ENCODE measurements around the gene TSPAN1. TPM values are rescaled to one million over a fixed set of nuclear protein-coding genes. Genes with fewer than 3 reads are reported as not detected.
"Not testable (repeated sequence)": the region's sequence is repeated elsewhere in the genome, so short reads cannot be mapped to it uniquely, and the experiment has no call there.

Gene TSPAN1
- total RNA-seq, 4 donors from 2014 or later, result 4.1 to 62.8 (median 29.1) TPM

DNA sequence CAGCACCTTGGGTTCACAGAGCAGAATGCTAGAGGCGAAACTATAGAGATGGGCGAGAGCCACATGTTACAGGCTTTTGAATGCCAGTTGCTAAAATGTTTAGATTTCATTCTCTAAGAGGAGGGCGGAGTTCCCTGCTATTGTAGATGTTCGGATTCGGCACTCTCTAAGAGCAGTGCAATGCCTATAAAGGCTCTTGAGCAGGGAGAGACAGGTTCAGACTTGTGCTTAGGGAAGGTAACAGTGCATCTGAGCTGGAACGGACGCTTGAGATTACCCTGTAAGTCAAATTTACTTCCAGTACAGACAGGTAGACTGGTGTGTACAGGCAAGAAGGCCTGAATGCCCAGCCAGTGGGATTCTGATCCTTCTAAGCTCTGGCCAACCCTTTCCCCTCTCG, 43.6 kb downstream of the TSPAN1 start:
- Histone ChIP-seq H3K4me1 (no peaks in the 10 kb centered on the region), H3K36me3 (no peaks in the 10 kb centered on the region), H3K4me3 (no peak overlapping the region), H3K9me3 (no peaks in the 10 kb centered on the region), H3K27ac (no peak overlapping the region), H3K27me3 (no peaks in the 10 kb centered on the region)
- no peak for TF ChIP-seq POLR2A (IDR thresholded peaks at IDR 0.05)
- TF ChIP-seq, protein P1, sequence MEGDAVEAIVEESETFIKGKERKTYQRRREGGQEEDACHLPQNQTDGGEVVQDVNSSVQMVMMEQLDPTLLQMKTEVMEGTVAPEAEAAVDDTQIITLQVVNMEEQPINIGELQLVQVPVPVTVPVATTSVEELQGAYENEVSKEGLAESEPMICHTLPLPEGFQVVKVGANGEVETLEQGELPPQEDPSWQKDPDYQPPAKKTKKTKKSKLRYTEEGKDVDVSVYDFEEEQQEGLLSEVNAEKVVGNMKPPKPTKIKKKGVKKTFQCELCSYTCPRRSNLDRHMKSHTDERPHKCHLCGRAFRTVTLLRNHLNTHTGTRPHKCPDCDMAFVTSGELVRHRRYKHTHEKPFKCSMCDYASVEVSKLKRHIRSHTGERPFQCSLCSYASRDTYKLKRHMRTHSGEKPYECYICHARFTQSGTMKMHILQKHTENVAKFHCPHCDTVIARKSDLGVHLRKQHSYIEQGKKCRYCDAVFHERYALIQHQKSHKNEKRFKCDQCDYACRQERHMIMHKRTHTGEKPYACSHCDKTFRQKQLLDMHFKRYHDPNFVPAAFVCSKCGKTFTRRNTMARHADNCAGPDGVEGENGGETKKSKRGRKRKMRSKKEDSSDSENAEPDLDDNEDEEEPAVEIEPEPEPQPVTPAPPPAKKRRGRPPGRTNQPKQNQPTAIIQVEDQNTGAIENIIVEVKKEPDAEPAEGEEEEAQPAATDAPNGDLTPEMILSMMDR (IDR thresholded peaks at IDR 0.05), result no peak
- DNase-seq, result no peak
- intact Hi-C loops (cut with DNase I; ENCODE audit: low total_unique reads), result no loop called here

DNA sequence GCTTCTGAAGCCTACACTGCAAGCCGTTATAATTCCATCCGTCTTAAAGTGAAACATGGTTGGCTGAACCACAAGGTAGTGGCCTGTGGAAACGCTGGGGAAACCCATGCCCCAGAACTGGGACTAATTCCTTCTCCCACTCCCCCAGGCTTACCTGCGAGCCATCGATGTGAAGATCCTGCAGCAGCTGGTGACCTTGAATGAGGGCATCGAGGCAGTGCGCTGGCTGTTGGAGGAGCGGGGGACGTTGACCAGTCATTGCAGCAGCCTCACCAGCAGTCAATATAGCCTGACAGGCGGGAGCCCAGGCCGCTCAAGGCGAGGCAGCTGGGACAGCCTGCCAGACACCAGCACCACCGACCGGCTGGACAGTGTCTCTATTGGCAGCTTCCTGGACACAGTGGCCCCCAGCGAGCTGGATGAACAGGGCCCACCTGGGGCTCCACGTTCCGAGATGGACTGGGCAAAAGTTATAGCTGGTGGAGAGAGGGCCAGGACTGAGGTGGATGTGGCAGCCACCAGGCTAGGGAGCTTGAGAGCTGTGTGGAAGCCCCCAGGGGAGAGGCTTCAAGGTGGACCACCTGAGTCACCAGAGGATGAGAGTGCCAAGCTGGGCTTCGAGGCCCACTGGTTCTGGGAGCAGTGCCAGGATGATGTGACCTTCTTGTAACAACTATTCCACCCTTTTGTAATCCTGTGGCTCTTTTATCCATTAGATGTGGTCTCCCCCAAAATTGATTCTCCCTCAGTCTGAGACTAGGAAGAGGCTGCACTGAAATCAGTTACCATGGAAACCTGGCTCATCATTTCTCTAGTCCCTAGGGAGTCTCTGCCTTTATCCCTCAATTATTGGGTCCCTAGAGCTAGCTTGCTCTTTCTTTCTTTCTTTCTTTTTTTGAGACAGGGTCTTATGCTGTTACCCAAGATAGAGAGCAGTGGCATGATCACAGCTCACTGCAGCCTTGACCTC, 44.9 kb downstream of the TSPAN1 start:
- Histone ChIP-seq H3K9me3 (no peaks in the 10 kb centered on the region), H3K4me3 (no peak overlapping the region), H3K27ac (no peak overlapping the region), H3K4me1 (no peaks in the 10 kb centered on the region), H3K36me3 (no peaks in the 10 kb centered on the region), H3K27me3 (no peaks in the 10 kb centered on the region)
- no peak for DNase-seq
- intact Hi-C loops (cut with DNase I; ENCODE audit: low total_unique reads), result no loop called here
- TF ChIP-seq POLR2A (IDR thresholded peaks at IDR 0.05), result no peak

DNA sequence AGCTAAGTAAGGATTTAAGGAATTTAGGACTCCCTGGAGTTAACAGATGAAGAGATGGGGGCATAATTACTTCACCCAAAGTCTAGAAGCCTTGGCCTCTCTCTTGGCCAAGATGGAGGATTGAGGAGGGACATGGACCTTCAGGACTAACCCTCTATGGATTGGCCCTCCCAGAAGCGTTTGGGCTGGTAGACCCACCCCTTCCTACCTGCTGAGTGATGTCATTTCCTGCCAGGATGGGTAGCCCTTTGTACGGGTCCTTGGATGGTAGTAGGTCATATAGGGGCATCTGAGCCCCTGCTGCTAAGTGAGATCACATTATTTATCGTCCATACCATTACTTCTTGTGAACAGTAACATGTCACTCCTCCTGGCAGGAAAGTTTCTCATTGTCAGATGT, 45.9 kb downstream of the TSPAN1 start:
- Histone ChIP-seq H3K9me3 (no peaks in the 10 kb centered on the region), H3K27me3 (no peaks in the 10 kb centered on the region), H3K36me3 (no peaks in the 10 kb centered on the region), H3K4me1 (no peaks in the 10 kb centered on the region), H3K27ac (no peak overlapping the region), H3K4me3 (no peak overlapping the region)
- TF ChIP-seq POLR2A (IDR thresholded peaks at IDR 0.05), result no peak
- TF ChIP-seq, protein P1 (IDR thresholded peaks at IDR 0.05), result no peak
- intact Hi-C loops (cut with DNase I; ENCODE audit: low total_unique reads), result no loop called here
- no peak for DNase-seq

DNA sequence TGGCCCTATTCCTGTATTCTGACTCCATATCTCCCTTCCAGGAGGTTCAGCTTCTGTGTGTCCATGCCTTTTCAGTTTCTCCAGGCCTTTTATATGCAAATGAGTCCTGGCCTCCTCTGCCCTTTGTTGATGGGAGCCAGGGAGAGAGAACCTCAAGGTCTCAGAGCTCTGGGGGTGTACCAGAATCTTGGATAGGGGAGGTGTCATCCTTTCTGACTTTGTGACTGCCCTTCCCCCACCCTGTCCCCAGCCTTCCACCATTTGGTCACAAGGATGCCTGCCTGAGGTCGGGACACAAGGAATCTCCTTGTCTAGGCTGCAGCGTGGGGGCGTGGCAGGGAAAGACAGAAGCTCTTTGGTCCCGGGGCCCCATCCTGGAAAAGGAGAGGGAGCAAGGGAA, 46.9 kb downstream of the TSPAN1 start:
- H3K9me3 ChIP-seq, result no peaks in the 10 kb centered on the region
- no peaks in the 10 kb centered on the region for H3K36me3 ChIP-seq
- H3K27me3 ChIP-seq, result no peaks in the 10 kb centered on the region
- H3K4me3 ChIP-seq, result no peak overlapping the region
- no peak for DNase-seq
- H3K4me1 ChIP-seq, result no peaks in the 10 kb centered on the region
- TF ChIP-seq POLR2A (IDR thresholded peaks at IDR 0.05), result no peak
- TF ChIP-seq, protein P1 (IDR thresholded peaks at IDR 0.05), result no peak
- no peak overlapping the region for H3K27ac ChIP-seq
- intact Hi-C loops (cut with DNase I; ENCODE audit: low total_unique reads), result no loop called here

DNA sequence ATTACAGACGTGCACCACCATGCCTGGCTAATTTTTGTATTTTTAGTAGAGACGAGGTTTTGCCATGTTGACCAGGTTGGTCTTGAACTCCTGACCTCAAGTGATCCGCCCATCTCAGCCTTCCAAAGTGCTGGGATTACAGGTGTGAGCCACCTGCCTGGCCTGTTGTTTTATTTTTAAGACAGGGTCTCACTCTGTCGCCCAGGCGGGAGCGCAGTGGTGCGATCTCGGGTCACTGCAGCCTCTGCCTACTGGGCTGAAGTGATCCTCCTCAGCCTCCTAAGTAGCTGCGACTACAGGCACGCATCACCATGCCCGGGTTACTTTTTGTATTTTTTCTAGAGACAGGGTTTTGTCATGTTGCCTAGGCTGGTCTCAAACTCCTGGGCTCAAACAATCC, 48.2 kb downstream of the TSPAN1 start:
- H3K27ac ChIP-seq; H3K9me3 ChIP-seq; H3K4me1 ChIP-seq; DNase-seq; intact Hi-C loops (cut with DNase I; ENCODE audit: low total_unique reads); H3K4me3 ChIP-seq; H3K36me3 ChIP-seq; H3K27me3 ChIP-seq: not testable (repeated sequence)

DNA sequence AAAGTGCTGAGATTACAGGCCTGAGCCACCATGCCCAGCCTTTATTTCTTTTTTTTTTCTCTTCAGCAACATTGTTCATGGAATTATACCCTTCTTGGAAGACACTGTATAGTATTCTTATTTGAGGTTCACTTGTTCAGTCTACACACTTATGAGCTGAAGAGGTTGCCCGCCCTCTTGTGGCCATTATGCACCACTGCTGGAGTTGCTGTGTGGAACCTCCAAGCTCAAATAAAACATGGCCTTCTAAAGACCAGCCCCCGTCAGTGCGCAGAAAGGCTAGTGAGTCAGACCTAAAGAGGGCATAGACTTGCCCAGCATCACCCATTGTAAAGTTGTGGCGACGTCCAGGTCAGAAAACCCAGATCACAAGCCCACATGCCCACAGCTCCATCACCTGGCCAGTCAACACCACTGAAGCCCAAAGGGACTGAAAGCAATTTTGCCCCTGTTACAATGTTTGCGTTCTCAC, 48.6 kb downstream of the TSPAN1 start:
- Histone ChIP-seq H3K36me3 (no peaks in the 10 kb centered on the region), H3K27me3 (no peaks in the 10 kb centered on the region), H3K4me1 (no peaks in the 10 kb centered on the region), H3K27ac (no peak overlapping the region), H3K4me3 (no peak overlapping the region), H3K9me3 (no peaks in the 10 kb centered on the region)
- DNase-seq, result peak; percentile 49 to 74
- TF ChIP-seq POLR2A (IDR thresholded peaks at IDR 0.05), result no peak
- TF ChIP-seq, protein P1 (IDR thresholded peaks at IDR 0.05), result peak; percentile 79 to 84 (median 82)
- intact Hi-C loops (cut with DNase I; ENCODE audit: low total_unique reads), result no loop called here

All from uterus (tissue), 4 donors.